HCT116 (cell line): Measurements from ENCODE around the gene MOAP1.

ENCODE experiments used
- EZH2 ChIP-seq: fragments of 200-600 bp; sonication (generic); IDR thresholded peaks from 2 replicates; pipeline ENCODE4 v1.6.1; 2017; ENCODE audit warnings: antibody characterized with exemption, mixed run types
- RAD21 ChIP-seq: IDR thresholded peaks from 2 replicates; pipeline ENCODE4 v1.6.1; 2012; ENCODE audit warnings: low read depth, mild to moderate bottlenecking
- TF ChIP-seq, protein P1 (sequence below), 3 experiments: fragments of 200-600 bp in 1 of 3; sonication (generic) in 1 of 3; IDR thresholded peaks in 2 of 3; conservative IDR thresholded peaks in 1 of 3; 2 replicates each; pipeline ENCODE4 v1.5.1; 2012 to 2017; ENCODE audit warnings: low read depth in 2 of 3, low read length in 2 of 3, antibody characterized with exemption in 1 of 3, borderline replicate concordance in 1 of 3, control low read depth in 1 of 3, mild to moderate bottlenecking in 1 of 3, mixed read lengths in 1 of 3, mixed run types in 1 of 3, moderate library complexity in 1 of 3; ENCODE audit not compliant: insufficient read depth in 1 of 3
- TF ChIP-seq, protein P2 (sequence below): IDR thresholded peaks from 2 replicates; pipeline ENCODE4 v1.6.1; 2012; ENCODE audit warnings: low read depth
- TF ChIP-seq, protein P3 (sequence below): IDR thresholded peaks from 2 replicates; pipeline ENCODE4 v1.6.1; 2011; ENCODE audit warnings: mild to moderate bottlenecking, low read length, moderate library complexity; ENCODE audit not compliant: insufficient replicate concordance; ENCODE audit errors: extremely low read depth

DNA sequence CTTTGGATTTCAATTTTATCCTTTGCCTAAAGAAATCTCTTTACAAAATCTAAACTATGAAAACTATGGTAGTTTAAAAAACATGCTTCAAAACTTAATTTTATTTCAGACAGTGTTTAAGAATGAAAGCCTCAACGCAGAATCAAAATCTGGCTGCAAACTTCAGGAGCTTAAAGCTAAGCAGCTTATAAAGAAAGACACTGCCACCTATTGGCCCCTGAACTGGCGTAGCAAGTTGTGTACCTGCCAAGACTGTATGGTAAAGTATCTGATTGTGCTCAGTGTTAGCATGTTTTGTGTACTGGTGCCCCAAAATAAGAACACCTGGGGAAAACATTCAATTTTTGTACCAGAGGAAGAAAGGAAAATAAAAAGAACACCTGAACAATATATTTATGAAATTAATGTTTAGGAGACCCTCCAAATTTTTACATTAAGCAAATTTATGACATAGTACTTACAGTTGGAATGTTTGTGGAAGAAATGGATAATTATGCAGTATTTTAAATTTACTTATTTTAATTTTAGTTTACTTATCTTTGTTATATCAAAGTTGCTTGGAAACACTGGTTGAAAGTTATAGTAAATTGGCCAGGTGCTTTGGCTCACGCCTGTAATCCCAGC is 34.5 kb upstream of the MOAP1 start:
- TF ChIP-seq RAD21 = peak; percentile 77
- TF ChIP-seq, protein P1, sequence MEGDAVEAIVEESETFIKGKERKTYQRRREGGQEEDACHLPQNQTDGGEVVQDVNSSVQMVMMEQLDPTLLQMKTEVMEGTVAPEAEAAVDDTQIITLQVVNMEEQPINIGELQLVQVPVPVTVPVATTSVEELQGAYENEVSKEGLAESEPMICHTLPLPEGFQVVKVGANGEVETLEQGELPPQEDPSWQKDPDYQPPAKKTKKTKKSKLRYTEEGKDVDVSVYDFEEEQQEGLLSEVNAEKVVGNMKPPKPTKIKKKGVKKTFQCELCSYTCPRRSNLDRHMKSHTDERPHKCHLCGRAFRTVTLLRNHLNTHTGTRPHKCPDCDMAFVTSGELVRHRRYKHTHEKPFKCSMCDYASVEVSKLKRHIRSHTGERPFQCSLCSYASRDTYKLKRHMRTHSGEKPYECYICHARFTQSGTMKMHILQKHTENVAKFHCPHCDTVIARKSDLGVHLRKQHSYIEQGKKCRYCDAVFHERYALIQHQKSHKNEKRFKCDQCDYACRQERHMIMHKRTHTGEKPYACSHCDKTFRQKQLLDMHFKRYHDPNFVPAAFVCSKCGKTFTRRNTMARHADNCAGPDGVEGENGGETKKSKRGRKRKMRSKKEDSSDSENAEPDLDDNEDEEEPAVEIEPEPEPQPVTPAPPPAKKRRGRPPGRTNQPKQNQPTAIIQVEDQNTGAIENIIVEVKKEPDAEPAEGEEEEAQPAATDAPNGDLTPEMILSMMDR (IDR thresholded peaks at IDR 0.05 in 2 of 3, conservative IDR thresholded peaks at IDR 0.05 in 1 of 3; ENCODE audit: borderline replicate concordance in 1 of 3, insufficient read depth in 1 of 3, low read depth in 2 of 3, low read length in 2 of 3) = peak; percentile 66 to 79 (median 74)
- TF ChIP-seq, protein P2, sequence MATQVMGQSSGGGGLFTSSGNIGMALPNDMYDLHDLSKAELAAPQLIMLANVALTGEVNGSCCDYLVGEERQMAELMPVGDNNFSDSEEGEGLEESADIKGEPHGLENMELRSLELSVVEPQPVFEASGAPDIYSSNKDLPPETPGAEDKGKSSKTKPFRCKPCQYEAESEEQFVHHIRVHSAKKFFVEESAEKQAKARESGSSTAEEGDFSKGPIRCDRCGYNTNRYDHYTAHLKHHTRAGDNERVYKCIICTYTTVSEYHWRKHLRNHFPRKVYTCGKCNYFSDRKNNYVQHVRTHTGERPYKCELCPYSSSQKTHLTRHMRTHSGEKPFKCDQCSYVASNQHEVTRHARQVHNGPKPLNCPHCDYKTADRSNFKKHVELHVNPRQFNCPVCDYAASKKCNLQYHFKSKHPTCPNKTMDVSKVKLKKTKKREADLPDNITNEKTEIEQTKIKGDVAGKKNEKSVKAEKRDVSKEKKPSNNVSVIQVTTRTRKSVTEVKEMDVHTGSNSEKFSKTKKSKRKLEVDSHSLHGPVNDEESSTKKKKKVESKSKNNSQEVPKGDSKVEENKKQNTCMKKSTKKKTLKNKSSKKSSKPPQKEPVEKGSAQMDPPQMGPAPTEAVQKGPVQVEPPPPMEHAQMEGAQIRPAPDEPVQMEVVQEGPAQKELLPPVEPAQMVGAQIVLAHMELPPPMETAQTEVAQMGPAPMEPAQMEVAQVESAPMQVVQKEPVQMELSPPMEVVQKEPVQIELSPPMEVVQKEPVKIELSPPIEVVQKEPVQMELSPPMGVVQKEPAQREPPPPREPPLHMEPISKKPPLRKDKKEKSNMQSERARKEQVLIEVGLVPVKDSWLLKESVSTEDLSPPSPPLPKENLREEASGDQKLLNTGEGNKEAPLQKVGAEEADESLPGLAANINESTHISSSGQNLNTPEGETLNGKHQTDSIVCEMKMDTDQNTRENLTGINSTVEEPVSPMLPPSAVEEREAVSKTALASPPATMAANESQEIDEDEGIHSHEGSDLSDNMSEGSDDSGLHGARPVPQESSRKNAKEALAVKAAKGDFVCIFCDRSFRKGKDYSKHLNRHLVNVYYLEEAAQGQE = no peak
- no peak for TF ChIP-seq EZH2
- TF ChIP-seq, protein P3, sequence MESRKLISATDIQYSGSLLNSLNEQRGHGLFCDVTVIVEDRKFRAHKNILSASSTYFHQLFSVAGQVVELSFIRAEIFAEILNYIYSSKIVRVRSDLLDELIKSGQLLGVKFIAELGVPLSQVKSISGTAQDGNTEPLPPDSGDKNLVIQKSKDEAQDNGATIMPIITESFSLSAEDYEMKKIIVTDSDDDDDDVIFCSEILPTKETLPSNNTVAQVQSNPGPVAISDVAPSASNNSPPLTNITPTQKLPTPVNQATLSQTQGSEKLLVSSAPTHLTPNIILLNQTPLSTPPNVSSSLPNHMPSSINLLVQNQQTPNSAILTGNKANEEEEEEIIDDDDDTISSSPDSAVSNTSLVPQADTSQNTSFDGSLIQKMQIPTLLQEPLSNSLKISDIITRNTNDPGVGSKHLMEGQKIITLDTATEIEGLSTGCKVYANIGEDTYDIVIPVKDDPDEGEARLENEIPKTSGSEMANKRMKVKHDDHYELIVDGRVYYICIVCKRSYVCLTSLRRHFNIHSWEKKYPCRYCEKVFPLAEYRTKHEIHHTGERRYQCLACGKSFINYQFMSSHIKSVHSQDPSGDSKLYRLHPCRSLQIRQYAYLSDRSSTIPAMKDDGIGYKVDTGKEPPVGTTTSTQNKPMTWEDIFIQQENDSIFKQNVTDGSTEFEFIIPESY = no peak
